ENCODE results near the gene STX2.
"Not testable (repeated sequence)": the region's sequence is repeated elsewhere in the genome, so short reads cannot be mapped to it uniquely, and the experiment has no call there.

Gene STX2

DNA sequence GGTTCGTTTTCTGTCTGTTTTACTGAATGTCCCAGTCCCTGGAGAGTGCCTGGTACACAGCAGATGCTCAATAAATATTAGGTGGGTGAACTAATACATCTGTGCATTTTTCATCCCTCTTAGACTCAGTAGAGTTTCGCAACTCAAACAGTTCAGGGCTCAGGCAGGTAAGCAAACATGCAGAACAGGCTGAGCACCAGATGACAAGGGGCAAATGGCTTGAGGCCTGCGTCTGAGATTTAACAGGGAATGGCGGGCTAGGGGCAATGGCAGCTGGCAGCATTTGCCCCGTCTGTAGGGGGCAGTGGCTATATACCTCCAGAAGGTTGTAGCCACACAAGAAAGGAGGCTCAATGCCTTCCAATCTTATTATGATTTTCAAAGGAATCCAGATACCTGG is 24.2 kb upstream of the STX2 start:
- TF ChIP-seq EZH2phosphoT487 (IDR thresholded peaks at IDR 0.05; ENCODE audit: low read length) (no peak), EZH2 (optimal IDR thresholded peaks at IDR 0.05; ENCODE audit: low read depth, low read length) (no peak)
- TF ChIP-seq, protein P1, sequence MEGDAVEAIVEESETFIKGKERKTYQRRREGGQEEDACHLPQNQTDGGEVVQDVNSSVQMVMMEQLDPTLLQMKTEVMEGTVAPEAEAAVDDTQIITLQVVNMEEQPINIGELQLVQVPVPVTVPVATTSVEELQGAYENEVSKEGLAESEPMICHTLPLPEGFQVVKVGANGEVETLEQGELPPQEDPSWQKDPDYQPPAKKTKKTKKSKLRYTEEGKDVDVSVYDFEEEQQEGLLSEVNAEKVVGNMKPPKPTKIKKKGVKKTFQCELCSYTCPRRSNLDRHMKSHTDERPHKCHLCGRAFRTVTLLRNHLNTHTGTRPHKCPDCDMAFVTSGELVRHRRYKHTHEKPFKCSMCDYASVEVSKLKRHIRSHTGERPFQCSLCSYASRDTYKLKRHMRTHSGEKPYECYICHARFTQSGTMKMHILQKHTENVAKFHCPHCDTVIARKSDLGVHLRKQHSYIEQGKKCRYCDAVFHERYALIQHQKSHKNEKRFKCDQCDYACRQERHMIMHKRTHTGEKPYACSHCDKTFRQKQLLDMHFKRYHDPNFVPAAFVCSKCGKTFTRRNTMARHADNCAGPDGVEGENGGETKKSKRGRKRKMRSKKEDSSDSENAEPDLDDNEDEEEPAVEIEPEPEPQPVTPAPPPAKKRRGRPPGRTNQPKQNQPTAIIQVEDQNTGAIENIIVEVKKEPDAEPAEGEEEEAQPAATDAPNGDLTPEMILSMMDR (IDR thresholded peaks at IDR 0.05; ENCODE audit: low read length), result no peak
- no peak overlapping the region for H2AFZ ChIP-seq (ENCODE audit: low read length)

DNA sequence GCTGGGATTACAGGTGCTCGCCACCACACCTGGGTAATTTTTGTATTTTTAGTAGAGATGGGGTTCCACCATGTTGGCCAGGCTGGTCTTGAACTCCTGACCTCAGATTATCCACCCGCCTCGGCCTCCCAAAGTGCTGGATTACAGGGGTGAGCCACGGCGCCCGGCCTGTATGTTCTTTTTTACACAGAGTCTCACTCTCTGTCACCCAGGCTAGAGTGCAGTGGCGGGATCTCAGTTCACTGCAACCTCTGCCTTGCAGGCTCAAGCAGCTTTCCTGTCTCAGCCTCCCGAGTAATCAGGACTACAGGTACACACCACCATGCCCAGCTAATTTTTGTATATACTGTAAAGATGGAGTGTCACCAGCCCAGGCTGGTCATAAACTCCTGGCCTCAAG is 23.7 kb upstream of the STX2 start:
- not testable (repeated sequence) for H3K9me3 ChIP-seq (replicated peaks; ENCODE audit: insufficient read depth, low read length); H3K4me1 ChIP-seq (ENCODE audit: low read length); H3K4me3 ChIP-seq (ENCODE audit: low read length); H3F3A ChIP-seq (ENCODE audit: insufficient read depth, low read length); H3K27me3 ChIP-seq (replicated peaks; ENCODE audit: insufficient read depth, low read length); H3K36me3 ChIP-seq (replicated peaks; ENCODE audit: insufficient read depth, low read length); H3K4me2 ChIP-seq (ENCODE audit: low read depth, low read length); DNase-seq; H3K27ac ChIP-seq (ENCODE audit: low read length); H3K9me2 ChIP-seq (replicated peaks; ENCODE audit: insufficient read depth, low read length); H4K20me1 ChIP-seq (ENCODE audit: insufficient read depth, low read length); H3K79me2 ChIP-seq (ENCODE audit: low read length); H3K9ac ChIP-seq (ENCODE audit: low read length); H2AFZ ChIP-seq (ENCODE audit: low read length)

More for the DNA sequence above, 24.2 kb upstream of the STX2 start:
- Histone ChIP-seq H4K20me1 (ENCODE audit: insufficient read depth, low read length) (no peaks in the 10 kb centered on the region), H3K9ac (ENCODE audit: low read length) (no peak overlapping the region), H3K9me3 (replicated peaks; ENCODE audit: insufficient read depth, low read length) (no peaks in the 10 kb centered on the region), H3F3A (ENCODE audit: insufficient read depth, low read length) (no peaks in the 10 kb centered on the region), H3K36me3 (replicated peaks; ENCODE audit: insufficient read depth, low read length) (no peaks in the 10 kb centered on the region), H3K27me3 (replicated peaks; ENCODE audit: insufficient read depth, low read length) (no peaks in the 10 kb centered on the region), H3K4me1 (ENCODE audit: low read length) (no peaks in the 10 kb centered on the region), H3K27ac (ENCODE audit: low read length) (no peak overlapping the region), H3K4me3 (ENCODE audit: low read length) (no peak overlapping the region), H3K4me2 (ENCODE audit: low read depth, low read length) (no peak overlapping the region), H3K79me2 (ENCODE audit: low read length) (no peaks in the 10 kb centered on the region), H3K9me2 (replicated peaks; ENCODE audit: insufficient read depth, low read length) (no peaks in the 10 kb centered on the region)
- DNase-seq, result no peak

DNA sequence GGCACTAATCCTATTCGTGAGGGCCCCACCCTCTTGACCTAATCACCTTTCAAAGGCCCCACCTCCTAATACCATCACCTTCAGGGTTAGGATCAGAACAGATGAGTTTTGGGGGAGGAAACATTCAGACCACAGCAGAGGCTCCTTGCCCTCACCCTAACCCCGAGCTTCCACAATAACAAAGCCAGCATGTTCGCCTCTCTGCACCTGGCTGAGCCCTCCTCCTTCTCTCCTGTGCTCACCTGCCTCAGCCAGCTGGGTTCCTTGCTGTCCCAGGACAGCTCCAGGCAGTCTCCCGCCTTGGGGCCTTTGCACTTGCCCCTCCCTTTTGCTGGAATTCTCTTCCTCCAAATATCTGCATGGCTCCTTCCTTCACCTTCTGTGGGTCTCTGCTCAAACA is 23.1 kb upstream of the STX2 start:
- Histone ChIP-seq H3K4me1 (ENCODE audit: low read length) (no peaks in the 10 kb centered on the region), H2AFZ (ENCODE audit: low read length) (no peak overlapping the region)

DNA sequence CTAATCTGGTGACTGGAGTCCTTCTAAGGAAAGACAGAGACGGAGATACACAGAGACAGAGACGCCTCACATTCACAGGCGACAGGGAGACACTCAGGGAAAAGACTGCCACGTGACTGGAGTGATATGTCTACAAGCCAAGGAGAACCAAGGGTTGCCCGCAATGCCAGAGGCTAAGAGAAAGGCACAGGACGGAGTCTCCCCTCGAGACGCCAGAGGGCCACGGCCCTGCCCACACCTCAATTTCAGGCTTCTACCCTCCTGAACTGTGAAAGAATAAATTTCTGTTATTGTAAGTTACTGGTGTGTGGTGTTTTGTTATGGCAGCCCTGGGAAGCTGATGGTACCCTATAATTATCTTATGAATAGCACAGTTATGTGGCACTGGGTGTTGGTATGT is 21.3 kb upstream of the STX2 start:
- Histone ChIP-seq H3K79me2 (ENCODE audit: low read length) (no peaks in the 10 kb centered on the region), H3K27ac (ENCODE audit: low read length) (no peak overlapping the region), H3K9ac (ENCODE audit: low read length) (no peak overlapping the region), H3K9me3 (replicated peaks; ENCODE audit: insufficient read depth, low read length) (no peaks in the 10 kb centered on the region), H3K4me1 (ENCODE audit: low read length) (no peaks in the 10 kb centered on the region), H3K27me3 (replicated peaks; ENCODE audit: insufficient read depth, low read length) (no peaks in the 10 kb centered on the region), H3K36me3 (replicated peaks; ENCODE audit: insufficient read depth, low read length) (no peaks in the 10 kb centered on the region), H3K9me2 (replicated peaks; ENCODE audit: insufficient read depth, low read length) (no peaks in the 10 kb centered on the region), H3K4me3 (ENCODE audit: low read length) (no peak overlapping the region), H3K4me2 (ENCODE audit: low read depth, low read length) (no peak overlapping the region), H2AFZ (ENCODE audit: low read length) (no peak overlapping the region), H3F3A (ENCODE audit: insufficient read depth, low read length) (no peaks in the 10 kb centered on the region), H4K20me1 (ENCODE audit: insufficient read depth, low read length) (no peaks in the 10 kb centered on the region)
- no peak for TF ChIP-seq EZH2phosphoT487 (IDR thresholded peaks at IDR 0.05; ENCODE audit: low read length)
- TF ChIP-seq, protein P1 (IDR thresholded peaks at IDR 0.05; ENCODE audit: low read length), result no peak
- TF ChIP-seq EZH2 (optimal IDR thresholded peaks at IDR 0.05; ENCODE audit: low read depth, low read length), result no peak
- no peak for DNase-seq

More for the DNA sequence above, 23.1 kb upstream of the STX2 start:
- no peaks in the 10 kb centered on the region for H3K36me3 ChIP-seq (replicated peaks; ENCODE audit: insufficient read depth, low read length)
- H3K4me2 ChIP-seq (ENCODE audit: low read depth, low read length), result no peak overlapping the region
- H3K4me3 ChIP-seq (ENCODE audit: low read length), result no peak overlapping the region
- H3K79me2 ChIP-seq (ENCODE audit: low read length), result no peaks in the 10 kb centered on the region
- no peaks in the 10 kb centered on the region for H4K20me1 ChIP-seq (ENCODE audit: insufficient read depth, low read length)
- H3F3A ChIP-seq (ENCODE audit: insufficient read depth, low read length), result no peaks in the 10 kb centered on the region
- H3K9ac ChIP-seq (ENCODE audit: low read length), result no peak overlapping the region
- DNase-seq, result no peak
- no peak for TF ChIP-seq EZH2 (optimal IDR thresholded peaks at IDR 0.05; ENCODE audit: low read depth, low read length)
- TF ChIP-seq EZH2phosphoT487 (IDR thresholded peaks at IDR 0.05; ENCODE audit: low read length), result no peak
- TF ChIP-seq, protein P1 (IDR thresholded peaks at IDR 0.05; ENCODE audit: low read length), result no peak
- H3K27ac ChIP-seq (ENCODE audit: low read length), result no peak overlapping the region
- H3K27me3 ChIP-seq (replicated peaks; ENCODE audit: insufficient read depth, low read length), result no peaks in the 10 kb centered on the region
- H3K9me3 ChIP-seq (replicated peaks; ENCODE audit: insufficient read depth, low read length), result no peaks in the 10 kb centered on the region
- H3K9me2 ChIP-seq (replicated peaks; ENCODE audit: insufficient read depth, low read length), result no peaks in the 10 kb centered on the region
